ENCODE data around the gene STX4.

Gene STX4

DNA sequence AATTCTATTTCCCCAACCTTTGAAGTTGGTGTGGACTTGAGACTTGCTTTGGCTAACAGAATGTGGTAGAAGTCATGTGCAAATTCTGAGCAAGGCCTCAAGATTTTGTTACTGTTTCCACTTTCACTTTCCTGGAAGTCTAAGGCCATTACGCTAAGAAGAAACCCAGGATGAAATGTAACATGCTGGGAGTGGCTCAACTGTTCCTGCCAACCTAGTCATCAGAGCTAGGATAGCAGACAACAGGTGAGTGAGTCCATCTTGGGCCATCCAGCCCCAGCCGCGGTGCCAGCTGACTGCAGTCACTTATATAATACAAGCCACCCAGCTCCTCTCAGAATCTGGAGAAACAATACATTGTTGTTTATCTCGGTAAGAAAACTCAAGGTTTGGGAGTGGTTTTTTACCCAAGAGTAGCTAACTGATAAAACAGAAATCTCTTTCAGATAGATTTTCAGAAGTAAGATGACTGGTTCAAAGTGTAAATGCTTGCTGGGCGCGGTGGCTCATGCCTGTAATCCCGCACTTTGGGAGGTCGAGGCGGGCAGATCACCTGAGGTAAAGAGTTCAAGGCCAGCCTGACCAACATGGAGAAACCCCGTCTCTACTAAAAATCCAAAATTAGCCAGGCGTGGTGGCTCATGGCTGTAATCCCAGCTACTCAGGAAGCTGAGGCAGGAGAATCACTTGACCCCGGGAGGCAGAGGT, 10.7 kb upstream of the STX4 start:
- no peak for DNase-seq

GRCh38 chr16:31023252-31023602, 10.1 kb upstream of the STX4 start:
- DNase-seq, result no peak

GRCh38 chr16:31023627-31024226, 9.6 kb upstream of the STX4 start:
- no peak for DNase-seq

DNA sequence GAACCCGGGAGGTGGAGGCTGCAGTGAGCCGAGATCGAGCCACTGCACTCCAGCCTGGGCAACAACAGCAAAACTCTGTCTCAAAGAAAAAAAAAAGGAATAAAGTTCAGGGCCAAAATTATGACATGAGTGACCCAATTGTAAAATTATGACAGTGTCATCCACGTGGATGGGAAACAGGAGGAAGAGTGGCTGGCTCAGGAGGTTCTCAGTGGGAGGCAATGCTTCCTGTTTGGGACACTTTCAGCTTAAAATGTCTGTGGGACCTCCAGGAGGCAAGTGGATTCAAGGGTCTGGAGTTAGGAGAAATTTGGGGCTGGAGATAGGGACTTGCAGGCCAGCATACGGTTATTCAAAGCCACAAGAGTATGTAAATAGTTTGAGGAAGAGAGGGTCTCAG, 8.0 kb upstream of the STX4 start:
- no peak for DNase-seq

DNA sequence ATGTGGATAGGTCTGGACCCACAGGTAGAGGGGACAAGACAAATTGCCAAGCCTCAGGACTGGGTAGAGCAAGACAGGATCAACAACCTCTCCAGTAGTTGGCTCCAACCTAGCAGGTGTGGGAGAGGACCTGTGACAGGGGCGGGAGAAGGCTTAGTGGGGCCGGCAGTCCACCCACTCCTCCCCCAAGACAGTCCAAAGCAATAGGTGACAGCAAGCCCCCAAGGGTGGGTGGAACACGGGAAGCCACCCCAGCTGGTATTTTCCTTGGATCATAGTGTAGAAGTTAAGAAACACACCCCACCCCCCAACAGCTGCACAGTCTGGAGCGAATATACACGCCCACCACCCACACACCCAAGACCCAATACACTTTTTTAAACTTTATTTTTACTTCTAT, 4.1 kb upstream of the STX4 start:
- no peak for DNase-seq

DNA sequence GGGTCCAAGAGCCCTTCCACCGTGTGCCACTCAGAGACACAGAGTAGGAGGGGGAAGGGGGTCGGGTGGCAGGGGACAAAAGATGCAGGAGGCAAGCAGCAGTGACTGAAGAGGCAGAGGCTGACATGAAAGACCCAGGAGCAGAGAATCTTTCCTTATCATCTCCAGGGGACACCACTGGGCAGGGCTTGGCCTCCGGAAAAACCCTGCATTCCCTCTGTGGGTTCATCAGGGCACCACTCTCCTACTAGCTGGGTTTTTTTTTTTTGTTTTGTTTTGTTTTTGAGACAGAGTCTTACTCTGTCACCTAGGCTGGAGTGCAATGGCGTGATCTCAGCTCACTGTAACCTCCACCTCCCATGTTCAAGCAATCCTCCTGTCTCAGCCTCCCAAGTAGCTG, 2.1 kb upstream of the STX4 start:
- DNase-seq, result no peak

DNA sequence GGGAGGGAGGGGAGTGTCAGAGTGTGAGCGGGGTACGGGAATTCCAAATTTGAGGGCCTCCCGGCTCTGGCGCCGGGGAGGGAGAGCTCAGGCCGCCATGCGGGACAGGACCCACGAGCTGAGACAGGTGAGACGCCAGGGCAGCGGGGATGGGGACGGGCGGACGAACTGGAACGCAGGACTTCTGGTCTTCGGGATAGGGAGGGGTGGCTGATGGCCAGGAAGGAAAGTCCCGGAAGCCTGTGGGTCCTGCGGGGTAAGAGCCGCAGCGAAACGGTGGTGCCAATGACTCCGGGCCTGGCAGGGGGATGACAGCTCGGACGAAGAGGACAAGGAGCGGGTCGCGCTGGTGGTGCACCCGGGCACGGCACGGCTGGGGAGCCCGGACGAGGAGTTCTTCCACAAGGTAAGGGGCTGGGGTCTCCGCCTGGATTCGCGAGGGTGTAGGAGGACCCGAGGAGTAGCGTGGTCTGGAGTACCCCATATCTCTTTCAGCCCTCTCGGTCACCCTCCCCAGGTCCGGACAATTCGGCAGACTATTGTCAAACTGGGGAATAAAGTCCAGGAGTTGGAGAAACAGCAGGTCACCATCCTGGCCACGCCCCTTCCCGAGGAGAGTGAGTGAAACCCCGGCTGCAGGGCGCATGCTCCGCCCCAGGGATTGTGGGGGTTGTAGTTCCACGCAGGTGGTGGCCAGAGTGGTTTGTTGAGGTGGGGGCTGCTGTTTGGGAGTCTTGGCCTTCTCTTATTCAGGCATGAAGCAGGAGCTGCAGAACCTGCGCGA, 543 bp downstream of the STX4 start:
- DNase-seq, result peak; percentile 17

GRCh38 chr16:31036691-31037090, 3.3 kb downstream of the STX4 start:
- DNase-seq, result no peak

DNA sequence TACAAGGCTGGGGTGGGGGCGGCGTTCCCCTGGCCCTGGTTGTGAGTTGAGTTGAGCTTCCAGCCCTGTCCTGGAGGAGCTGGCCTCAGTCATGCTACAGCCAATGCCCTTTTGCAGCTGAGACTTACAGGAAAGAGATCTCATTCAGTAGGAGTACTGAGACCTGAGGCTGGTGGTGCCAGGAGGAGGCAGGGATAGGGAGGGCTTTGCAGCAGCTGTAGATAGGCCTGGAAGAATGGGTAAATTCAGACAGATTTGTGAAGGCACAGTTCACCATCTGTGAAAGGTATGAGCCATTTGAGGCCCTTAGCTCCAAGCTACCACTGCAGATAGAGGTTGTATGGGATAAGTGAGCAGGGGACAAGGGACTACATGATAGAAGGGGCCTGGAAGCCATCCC, 5.6 kb downstream of the STX4 start:
- DNase-seq, result no peak

DNA sequence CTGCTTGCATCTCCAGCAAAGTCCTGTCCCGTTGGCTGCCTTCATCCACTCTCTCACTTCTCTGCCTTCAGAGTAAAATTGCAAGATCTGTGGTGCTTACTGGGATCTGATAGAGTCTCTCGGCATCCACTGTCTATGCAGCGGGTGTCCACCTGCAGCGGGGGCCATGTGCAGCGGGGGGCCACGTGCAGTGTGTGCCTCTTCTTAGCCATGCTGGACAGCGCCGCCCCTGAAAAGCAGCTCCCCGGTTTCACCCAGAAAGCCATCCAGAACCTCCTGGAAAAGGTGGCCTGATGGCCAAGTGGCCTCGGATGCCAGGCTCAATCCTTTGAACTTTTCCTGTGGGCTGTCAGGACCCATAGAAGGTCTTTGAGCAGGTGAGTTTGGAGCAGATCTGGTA, 9.5 kb downstream of the STX4 start:
- DNase-seq, result no peak

DNA sequence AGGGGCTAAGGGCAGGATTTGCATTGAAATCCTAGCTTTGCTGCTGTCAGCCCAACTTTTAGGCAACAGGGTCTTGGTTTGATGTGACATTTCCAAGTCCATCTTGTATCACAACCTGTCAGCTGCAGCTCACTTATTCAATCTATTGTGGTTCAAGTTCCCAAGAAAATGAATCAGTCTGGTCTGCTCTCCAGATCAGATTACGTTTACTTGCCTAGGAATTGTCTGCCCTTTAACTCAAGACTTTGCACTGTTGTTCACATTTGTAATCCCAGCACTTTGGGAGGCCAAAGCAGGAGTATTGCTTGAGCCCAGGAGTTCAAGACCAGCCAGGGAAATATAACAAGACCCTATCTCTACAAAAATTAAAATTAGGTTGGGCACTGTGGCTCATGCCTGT, 10.0 kb downstream of the STX4 start:
- DNase-seq, result no peak

GRCh38 chr16:31043898-31044481, 10.6 kb downstream of the STX4 start:
- no peak for DNase-seq

- no peak for DNase-seq
These were observed 17.1 kb downstream of the STX4 start for GRCh38 chr16:31050280-31051030.

GRCh38 chr16:31052114-31052513, 18.8 kb downstream of the STX4 start:
- no peak for DNase-seq

- no peak for DNase-seq
These were observed 22.3 kb downstream of the STX4 start for GRCh38 chr16:31055613-31056012.

DNA sequence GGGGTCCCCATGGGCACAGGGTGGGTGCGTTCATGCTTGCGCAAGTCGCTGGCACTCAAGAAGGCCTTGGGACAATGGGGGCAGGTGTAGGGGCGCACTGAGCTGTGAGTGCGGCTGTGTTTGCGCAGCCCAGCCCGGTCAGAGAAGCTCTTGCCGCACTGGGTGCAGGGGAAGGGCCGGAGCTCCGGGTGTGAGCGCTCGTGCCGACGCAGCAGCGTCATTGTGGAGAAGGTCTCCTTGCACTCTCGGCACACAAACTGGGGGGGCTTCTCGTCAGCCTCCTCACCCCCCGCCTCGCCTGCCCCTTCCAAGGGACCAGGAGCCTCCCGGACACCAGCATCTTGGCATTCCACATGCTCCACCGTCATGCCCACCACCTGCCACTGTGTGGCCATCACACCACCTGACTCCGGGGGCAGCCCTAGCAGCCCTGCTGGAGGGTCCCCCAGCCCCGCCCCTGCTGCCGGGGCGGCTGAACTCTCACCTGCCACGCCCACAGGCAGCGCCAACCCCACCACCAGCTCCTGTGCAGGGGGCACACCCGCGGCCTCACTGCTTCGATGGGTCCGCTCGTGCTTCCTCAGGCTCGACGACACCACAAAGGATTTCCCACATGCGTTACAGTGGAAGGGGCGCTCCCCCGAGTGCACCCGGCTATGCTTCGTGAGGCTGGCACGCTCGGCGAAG, 27.9 kb downstream of the STX4 start:
- no peak for DNase-seq

DNA sequence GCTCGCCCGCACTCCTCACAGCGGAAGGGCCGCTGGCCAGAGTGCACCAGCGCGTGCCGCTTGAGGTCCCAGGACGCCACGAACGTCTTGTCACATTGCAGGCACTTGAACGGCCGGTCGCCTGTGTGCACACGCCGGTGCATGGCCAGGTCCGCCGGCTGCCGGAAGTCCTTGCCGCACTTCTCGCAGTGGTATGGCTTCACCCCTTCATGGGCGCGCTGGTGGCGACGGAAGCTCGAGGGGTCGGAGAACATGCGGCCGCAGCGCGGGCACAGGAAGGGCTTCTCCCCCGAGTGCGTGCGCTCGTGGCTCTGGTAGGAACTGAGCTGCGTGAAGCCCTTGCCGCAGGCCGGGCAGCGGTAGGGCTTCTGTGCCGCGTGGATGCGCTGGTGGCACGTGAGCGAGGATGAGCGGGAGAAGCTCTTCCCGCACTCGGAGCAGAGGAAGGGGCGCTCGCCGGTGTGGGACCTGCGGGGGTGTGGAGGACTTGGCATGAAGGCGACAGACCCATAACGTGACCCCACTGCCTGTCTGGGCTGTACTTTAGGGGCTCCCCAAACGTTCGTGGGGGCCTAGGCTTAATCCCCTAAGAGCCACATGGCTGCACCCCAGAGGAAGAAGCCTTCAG, 28.6 kb downstream of the STX4 start:
- DNase-seq, result no peak

- no peak for DNase-seq
These were observed 30.1 kb downstream of the STX4 start for GRCh38 chr16:31063495-31063842.

DNA sequence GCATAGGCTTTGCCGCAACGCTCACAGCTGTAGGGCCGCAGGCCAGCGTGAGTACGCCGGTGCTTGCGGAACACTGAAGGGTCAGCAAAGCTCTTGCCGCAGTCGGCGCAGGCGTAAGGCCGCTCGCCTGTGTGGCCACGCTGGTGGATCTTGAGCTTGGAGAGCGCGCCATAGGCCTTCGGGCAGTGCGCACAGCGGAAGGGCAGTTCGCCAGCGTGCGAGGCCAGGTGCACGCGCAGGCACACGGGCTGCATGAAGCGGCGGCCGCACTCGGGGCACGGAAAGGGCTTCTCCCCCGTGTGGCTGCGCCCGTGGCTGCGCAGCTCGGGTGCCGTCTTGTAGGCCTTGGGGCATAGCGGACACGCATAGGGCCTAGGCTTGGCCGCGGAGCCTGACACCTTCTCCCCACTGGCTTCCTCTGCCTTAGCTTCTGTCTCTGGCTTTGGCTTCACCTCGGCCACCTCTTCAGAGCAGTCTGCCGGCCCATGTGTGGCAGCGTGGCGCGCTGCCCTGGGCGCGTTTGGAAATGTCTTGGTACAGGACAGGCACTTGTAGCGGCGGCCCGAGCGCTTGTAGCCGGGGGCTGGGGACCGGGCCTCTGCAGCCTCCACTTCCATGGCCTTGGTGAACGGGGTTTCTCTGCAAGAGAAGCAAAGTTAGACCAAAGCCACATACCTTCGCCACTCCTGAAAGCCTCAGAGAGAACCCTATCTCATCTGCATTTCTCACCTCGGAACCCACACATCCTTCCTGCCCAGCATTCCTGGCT, 30.7 kb downstream of the STX4 start:
- DNase-seq, result no peak

- DNase-seq, result no peak
These were observed 31.6 kb downstream of the STX4 start for GRCh38 chr16:31064882-31065461.

DNA sequence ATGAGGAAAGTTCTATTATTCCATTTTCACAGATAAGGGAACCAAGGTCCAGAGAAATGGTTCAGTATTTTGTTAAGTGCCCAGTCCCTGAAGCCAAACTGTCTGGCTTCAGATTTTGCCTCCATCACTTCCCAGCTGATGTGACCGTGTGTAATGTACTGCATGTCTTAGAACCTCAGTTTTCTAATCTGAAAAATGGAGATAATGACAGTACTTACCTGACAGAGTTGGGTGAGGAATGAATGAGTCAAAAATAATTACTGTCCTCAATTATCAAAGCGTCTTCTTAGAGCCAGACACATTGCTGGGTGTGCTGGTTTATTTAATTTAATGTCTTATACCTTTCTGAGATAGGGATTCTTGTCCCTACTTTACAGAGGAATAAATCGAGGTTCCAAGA, 34.0 kb downstream of the STX4 start:
- DNase-seq, result no peak

Data from NCI-H2107 (cell line).